PC-9 (cell line): Measurements from ENCODE around the gene HLA-DOA. TPM values are rescaled to one million over a fixed set of nuclear protein-coding genes. Genes with fewer than 3 reads are reported as not detected.

ENCODE experiments used
- BruUV-seq: library from RNA; stranded (reverse); fragments of 400-500 nt; replicated peaks from 2 replicates; lab custom pipeline; 2021; lab: Mats Ljungman, UMichigan
- CTCF ChIA-PET: fragments of 300-600 bp; sonication (Branson Sonifier 250); formaldehyde crosslinking; loops from one replicate; lab custom pipeline; 2022; ENCODE audit warnings: antibody characterized with exemption; lab: Charles Lee
- POLR2A ChIA-PET: fragments of 300-600 bp; sonication (Branson Sonifier 250); formaldehyde crosslinking; loops from one replicate; lab custom pipeline; 2022; ENCODE audit warnings: antibody characterized with exemption; ENCODE audit not compliant: unreplicated experiment; lab: Charles Lee
- DNase-seq, 2 experiments: peaks; one replicate each; pipeline versions ENCODE4 v3.0.0 to v3.0.0-alpha.2; 2015 to 2022; ENCODE audit warnings: mixed read lengths in 1 of 2
- H2AFZ ChIP-seq: fragments of 200-600 bp; sonication (generic); 2 replicates; pipeline ENCODE4 v1.8.1; 2017; ENCODE audit warnings: antibody characterized with exemption
- H3F3A ChIP-seq: fragments of 200-600 bp; sonication (generic); 2 replicates; pipeline ENCODE4 v1.8.1; 2017; ENCODE audit warnings: antibody characterized with exemption, mild to moderate bottlenecking, low read depth; ENCODE audit not compliant: insufficient read depth
- H3K27ac ChIP-seq: fragments of 200-600 bp; sonication (generic); 2 replicates; pipeline ENCODE4 v1.6.1; 2016; ENCODE audit warnings: mixed run types
- H3K27me3 ChIP-seq: fragments of 200-600 bp; sonication (generic); 2 replicates; pipeline ENCODE4 v1.6.1; 2016; ENCODE audit warnings: low read depth, mixed run types; ENCODE audit not compliant: insufficient read depth
- H3K36me3 ChIP-seq: fragments of 200-600 bp; sonication (generic); 2 replicates; pipeline ENCODE4 v1.6.1; 2016; ENCODE audit warnings: low read depth, mixed run types
- H3K4me1 ChIP-seq: fragments of 200-600 bp; sonication (generic); replicated peaks from 2 replicates; pipeline ENCODE4 v1.6.1; 2016; ENCODE audit warnings: mixed run types; ENCODE audit not compliant: insufficient read depth
- H3K4me2 ChIP-seq: fragments of 200-600 bp; sonication (generic); 2 replicates; pipeline ENCODE4 v1.6.1; 2017; ENCODE audit warnings: mixed run types
- H3K4me3 ChIP-seq: fragments of 200-600 bp; sonication (generic); 2 replicates; pipeline ENCODE4 v1.6.1; 2016; ENCODE audit warnings: mixed run types
- H3K79me2 ChIP-seq: fragments of 200-600 bp; sonication (generic); 2 replicates; pipeline ENCODE4 v1.6.1; 2017; ENCODE audit warnings: low read depth, mixed run types
- H3K9me2 ChIP-seq: fragments of 200-600 bp; sonication (generic); 2 replicates; pipeline ENCODE4 v1.8.1; 2017; ENCODE audit warnings: mild to moderate bottlenecking; ENCODE audit not compliant: insufficient read depth
- H3K9me3 ChIP-seq: fragments of 200-600 bp; sonication (generic); 2 replicates; pipeline ENCODE4 v1.8.1; 2016; ENCODE audit warnings: low read depth; ENCODE audit not compliant: insufficient read depth
- H4K20me1 ChIP-seq: fragments of 200-600 bp; sonication (generic); 2 replicates; pipeline ENCODE4 v1.8.1; 2017; ENCODE audit not compliant: insufficient read depth
- CTCF ChIP-seq: fragments of 200-600 bp; sonication (generic); conservative IDR thresholded peaks from 2 replicates; pipeline ENCODE4 v1.6.1; 2017; ENCODE audit warnings: mixed run types, antibody characterized with exemption, mild to moderate bottlenecking, moderate library complexity
- EZH2 ChIP-seq: fragments of 200-600 bp; sonication (generic); IDR thresholded peaks from 2 replicates; pipeline ENCODE4 v1.8.0; 2017; ENCODE audit warnings: antibody characterized with exemption, low read depth
- intact Hi-C: fragments of 100-400 bp; cut with micrococcal nuclease; formaldehyde crosslinking; loops from one replicate; pipeline ENCODE4 v1.10.0; 2022; ENCODE audit not compliant: unreplicated experiment
- total RNA-seq: library from RNA; stranded (reverse); gene quantifications from 2 replicates; pipeline ENCODE4 v1.2.3, GENCODE V29; 2021

HLA-DOA gene
- total RNA-seq, 1 experiment from 2014 or later = not detected

GRCh38 chr6:33030245-33030644 is 20.9 kb upstream of the HLA-DOA start:
- H4K20me1 ChIP-seq = no peaks in the 10 kb centered on the region
- H3K9me3 ChIP-seq = no peaks in the 10 kb centered on the region; the same call in 1 of the 2 replicates
- CTCF ChIA-PET = no interaction called here
- H3K4me3 ChIP-seq = no peak overlapping the region
- H2AFZ ChIP-seq = no peak overlapping the region
- no peak for TF ChIP-seq CTCF
- no peak for TF ChIP-seq EZH2
- BruUV-seq = no TSS peak
- H3K4me1 ChIP-seq = no peaks in the 10 kb centered on the region
- POLR2A ChIA-PET = no interaction called here
- intact Hi-C loops = no loop called here
- H3K27me3 ChIP-seq = peaks cover 58% of the 10 kb centered on the region
- no peak overlapping the region for H3K27ac ChIP-seq
- H3F3A ChIP-seq = no peaks in the 10 kb centered on the region
- no peaks in the 10 kb centered on the region for H3K9me2 ChIP-seq
- DNase-seq = no peak
- H3K36me3 ChIP-seq = no peaks in the 10 kb centered on the region
- H3K79me2 ChIP-seq = no peaks in the 10 kb centered on the region
- H3K4me2 ChIP-seq = no peak overlapping the region

GRCh38 chr6:33029328-33030184 is 20.2 kb upstream of the HLA-DOA start:
- no peak for TF ChIP-seq CTCF
- peaks cover 51% of the 10 kb centered on the region for H3K27me3 ChIP-seq
- no peaks in the 10 kb centered on the region for H3K36me3 ChIP-seq
- no peak overlapping the region for H2AFZ ChIP-seq
- H3K9me3 ChIP-seq = no peaks in the 10 kb centered on the region; the same call in 1 of the 2 replicates
- H3F3A ChIP-seq = no peaks in the 10 kb centered on the region
- no peaks in the 10 kb centered on the region for H3K4me1 ChIP-seq
- no peaks in the 10 kb centered on the region for H3K79me2 ChIP-seq
- intact Hi-C loops = no loop called here
- no peaks in the 10 kb centered on the region for H4K20me1 ChIP-seq
- ChIA-PET POLR2A (no interaction called here), CTCF (no interaction called here)
- no TSS peak for BruUV-seq
- no peak for DNase-seq
- no peak overlapping the region for H3K4me3 ChIP-seq
- H3K9me2 ChIP-seq = no peaks in the 10 kb centered on the region
- H3K4me2 ChIP-seq = no peak overlapping the region
- no peak overlapping the region for H3K27ac ChIP-seq

GRCh38 chr6:33028220-33028849 is 18.9 kb upstream of the HLA-DOA start:
- intact Hi-C loops = no loop called here
- ChIA-PET CTCF (no interaction called here), POLR2A (no interaction called here)
- TF ChIP-seq EZH2 = no peak
- TF ChIP-seq CTCF = no peak
- Histone ChIP-seq H3K27ac (no peak overlapping the region), H4K20me1 (no peaks in the 10 kb centered on the region), H3K4me3 (no peak overlapping the region), H3K4me1 (no peaks in the 10 kb centered on the region), H3K9me2 (no peaks in the 10 kb centered on the region), H3K9me3 (no peaks in the 10 kb centered on the region; the same call in 1 of the 2 replicates), H3F3A (no peaks in the 10 kb centered on the region), H3K27me3 (peaks cover 47% of the 10 kb centered on the region), H3K36me3 (no peaks in the 10 kb centered on the region), H2AFZ (no peak overlapping the region), H3K4me2 (no peak overlapping the region), H3K79me2 (no peaks in the 10 kb centered on the region)
- BruUV-seq = no TSS peak
- DNase-seq = no peak
